Stomach (tissue), 4 donors: Measurements from ENCODE around the gene LRRC37A3.

Experiments used
- CTCF ChIP-seq, 7 experiments: fragments of 450-650 bp in 4 of 7; fragments of 200-600 bp in 3 of 7; sonication (generic) in 3 of 7; IDR thresholded peaks; one replicate each; pipeline ENCODE4 v1.5.1; 2016 to 2019; ENCODE audit warnings: antibody characterized with exemption in 7 of 7, control low read depth in 2 of 7, mild to moderate bottlenecking in 1 of 7
- EP300 ChIP-seq: sonication (generic); formaldehyde crosslinking; IDR thresholded peaks from one replicate; pipeline ENCODE4 v1.6.1; 2017; ENCODE audit warnings: antibody characterized with exemption
- POLR2A ChIP-seq, 4 donors: fragments of 450-650 bp; IDR thresholded peaks; one replicate each; pipeline ENCODE4 v1.6.1; 2016; ENCODE audit warnings: antibody characterized with exemption in 4 of 4, control low read depth in 2 of 4, mild to moderate bottlenecking in 1 of 4, moderate library complexity in 1 of 4

DNA sequence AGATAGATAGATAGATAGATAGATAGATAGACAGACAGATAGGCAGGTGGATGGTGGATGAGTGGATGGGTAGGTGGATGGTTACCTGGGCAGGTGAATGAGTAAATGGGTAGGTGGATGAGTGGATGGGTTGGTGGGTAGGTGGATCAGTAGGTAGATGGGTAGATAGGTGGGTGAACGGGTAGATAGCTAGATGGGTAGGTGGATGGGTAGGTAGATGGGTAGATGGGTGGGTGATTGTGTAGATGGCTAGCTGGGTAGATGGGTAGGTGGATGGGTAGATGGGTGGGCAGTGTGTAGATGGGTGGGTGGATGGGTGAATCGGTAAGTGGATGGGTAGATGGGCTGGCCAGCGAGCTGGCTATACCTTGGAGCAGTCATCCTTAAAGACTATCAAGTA lies 21.8 kb upstream of the LRRC37A3 start:
- TF ChIP-seq CTCF (IDR thresholded peaks at IDR 0.05) (no peak), EP300 (no peak), POLR2A (IDR thresholded peaks at IDR 0.05) (no peak)
